ENCODE measurements around the gene ID1.

- no peak for TF ChIP-seq ZNF274 (IDR thresholded peaks at IDR 0.05; ENCODE audit: low read depth, low read length)
- TF ChIP-seq YY1 (IDR thresholded peaks at IDR 0.05; ENCODE audit: insufficient read depth, insufficient read length) = no peak
Measured at GRCh38 chr20:31560746-31561598, 44.1 kb upstream of the ID1 start.
